Measurements from ENCODE around the gene PIF1. TPM values are rescaled to one million over a fixed set of nuclear protein-coding genes. Genes with fewer than 3 reads are reported as not detected.

The PIF1 gene
- total RNA-seq, 1 experiment from 2014 or later, result 45.8 TPM

DNA sequence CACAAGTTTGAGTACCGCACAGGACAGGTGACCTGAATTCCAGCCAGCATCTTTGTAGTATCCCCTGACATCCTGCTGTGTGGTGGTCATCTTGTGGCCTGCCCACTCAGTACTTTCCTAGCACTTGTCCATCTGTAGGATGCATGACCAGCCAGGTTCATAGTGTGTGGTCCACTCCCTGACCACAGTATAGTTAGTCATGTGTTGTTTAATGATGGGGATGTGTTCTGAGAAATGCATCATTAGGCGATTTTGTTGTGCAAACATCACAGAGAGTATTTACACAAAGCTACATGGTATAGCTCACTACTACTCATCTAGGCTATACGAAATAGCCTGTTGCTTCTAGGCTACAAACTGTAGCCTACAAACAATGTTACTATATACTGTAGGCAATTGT, 33.2 kb downstream of the PIF1 start:
- intact Hi-C loops (cut with micrococcal nuclease; ENCODE audit: unreplicated experiment), result no loop called here
- Mint-ChIP-seq H3K4me1 (ENCODE audit: low read depth, unreplicated experiment) (no peaks in the 10 kb centered on the region), H3K36me3 (ENCODE audit: insufficient read depth, unreplicated experiment) (no peaks in the 10 kb centered on the region), H3K9me3 (ENCODE audit: unreplicated experiment) (no peaks in the 10 kb centered on the region), H3K27ac (ENCODE audit: unreplicated experiment) (no peak overlapping the region), H3K27me3 (ENCODE audit: insufficient read depth, unreplicated experiment) (no peaks in the 10 kb centered on the region), H3K4me3 (ENCODE audit: unreplicated experiment) (no peak overlapping the region)
- Histone ChIP-seq H3K4me3 (ENCODE audit: low read depth, low read length) (no peak overlapping the region), H3K4me1 (no peaks in the 10 kb centered on the region), H3K27me3 (replicated peaks; ENCODE audit: control insufficient read depth, insufficient read depth, low read length) (no peaks in the 10 kb centered on the region), H3K36me3 (ENCODE audit: control insufficient read depth, insufficient read depth, low read length) (no peaks in the 10 kb centered on the region), H3K9me3 (no peaks in the 10 kb centered on the region)
- no TSS peak for BruUV-seq (replicated peaks)
- ChIA-PET CTCF (no interaction called here), POLR2A (no interaction called here)
- no peak for DNase-seq
- TF ChIP-seq CTCF (IDR thresholded peaks at IDR 0.05; ENCODE audit: insufficient read depth in 1 of 2, low read depth in 1 of 2, low read length in 1 of 2, severe bottlenecking in 1 of 2, unreplicated experiment in 1 of 2), result no peak

DNA sequence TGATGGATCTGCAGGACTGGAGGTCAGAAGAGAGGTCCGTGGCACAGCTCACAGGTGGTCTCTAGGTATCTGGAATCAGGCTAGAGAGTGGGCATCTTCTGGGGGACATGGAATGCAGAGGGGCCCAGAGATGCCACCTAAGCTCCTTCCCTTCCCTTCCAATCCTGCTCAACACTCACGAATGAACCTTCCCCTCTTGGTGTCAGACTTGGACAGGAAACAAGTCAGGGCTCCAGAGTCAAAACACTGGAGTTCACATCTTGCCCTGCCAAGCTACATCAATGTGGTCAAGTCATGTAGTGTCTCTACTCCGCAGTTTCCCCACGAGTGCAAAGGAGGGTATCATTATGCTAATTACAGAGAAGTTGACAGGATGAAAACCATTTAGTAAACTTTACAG, 34.0 kb downstream of the PIF1 start:
- Mint-ChIP-seq H3K27me3 (ENCODE audit: insufficient read depth, unreplicated experiment) (no peaks in the 10 kb centered on the region), H3K9me3 (ENCODE audit: unreplicated experiment) (no peaks in the 10 kb centered on the region), H3K4me3 (ENCODE audit: unreplicated experiment) (no peak overlapping the region), H3K4me1 (ENCODE audit: low read depth, unreplicated experiment) (no peaks in the 10 kb centered on the region), H3K36me3 (ENCODE audit: insufficient read depth, unreplicated experiment) (no peaks in the 10 kb centered on the region), H3K27ac (ENCODE audit: unreplicated experiment) (no peak overlapping the region)
- CTCF ChIA-PET, result interaction anchor here (0.6 to 1.1 kb wide), 3 partner anchors 19 to 60 kb away, joined by 3 to 5 read pairs (median 3); no protein-coding TSS in a partner anchor
- H3K36me3 ChIP-seq (ENCODE audit: control insufficient read depth, insufficient read depth, low read length), result no peaks in the 10 kb centered on the region
- H3K9me3 ChIP-seq, result no peaks in the 10 kb centered on the region
- intact Hi-C loops (cut with micrococcal nuclease; ENCODE audit: unreplicated experiment), result no loop called here
- BruUV-seq (replicated peaks), result no TSS peak
- no peak for TF ChIP-seq CTCF (IDR thresholded peaks at IDR 0.05; ENCODE audit: insufficient read depth in 1 of 2, low read depth in 1 of 2, low read length in 1 of 2, severe bottlenecking in 1 of 2, unreplicated experiment in 1 of 2)
- no peak overlapping the region for H3K4me3 ChIP-seq (ENCODE audit: low read depth, low read length)
- no peaks in the 10 kb centered on the region for H3K27me3 ChIP-seq (replicated peaks; ENCODE audit: control insufficient read depth, insufficient read depth, low read length)
- POLR2A ChIA-PET, result no interaction called here
- no peaks in the 10 kb centered on the region for H3K4me1 ChIP-seq
- DNase-seq, result no peak

DNA sequence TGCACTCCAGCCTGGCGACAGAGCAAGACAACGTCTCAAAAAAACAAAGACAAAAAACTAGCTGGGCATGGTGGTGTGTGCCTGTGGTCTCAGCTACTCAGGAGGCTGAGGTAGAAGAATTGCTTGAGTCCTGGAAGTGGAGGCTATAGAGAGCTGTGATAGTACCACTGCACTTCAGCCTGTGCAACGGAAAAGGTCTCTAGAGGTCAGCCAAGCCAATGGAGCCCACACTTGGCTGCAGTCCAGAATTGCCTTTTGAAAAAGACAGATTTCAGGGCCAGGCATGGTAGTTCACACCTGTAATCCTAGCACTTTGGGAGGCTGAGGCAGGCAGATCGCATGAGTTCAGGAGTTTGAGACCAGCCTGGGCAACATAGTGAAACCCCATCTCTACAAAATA, 41.7 kb downstream of the PIF1 start:
- H3K36me3 Mint-ChIP-seq (ENCODE audit: insufficient read depth, unreplicated experiment), result no peaks in the 10 kb centered on the region
- intact Hi-C loops (cut with micrococcal nuclease; ENCODE audit: unreplicated experiment), result no loop called here
- no peak overlapping the region for H3K4me3 Mint-ChIP-seq (ENCODE audit: unreplicated experiment)
- no peaks in the 10 kb centered on the region for H3K4me1 Mint-ChIP-seq (ENCODE audit: low read depth, unreplicated experiment)
- CTCF ChIA-PET, result interaction anchor here (1.2 kb wide), 1 partner anchor 27 kb away, joined by 3 read pairs; no protein-coding TSS in a partner anchor
- no peak for DNase-seq
- no peak overlapping the region for H3K4me3 ChIP-seq (ENCODE audit: low read depth, low read length)
- H3K27me3 Mint-ChIP-seq (ENCODE audit: insufficient read depth, unreplicated experiment), result peaks cover 3% of the 10 kb centered on the region
- H3K9me3 ChIP-seq, result no peaks in the 10 kb centered on the region
- H3K9me3 Mint-ChIP-seq (ENCODE audit: unreplicated experiment), result no peaks in the 10 kb centered on the region
- no peak for TF ChIP-seq CTCF (IDR thresholded peaks at IDR 0.05; ENCODE audit: insufficient read depth in 1 of 2, low read depth in 1 of 2, low read length in 1 of 2, severe bottlenecking in 1 of 2, unreplicated experiment in 1 of 2)
- no peak overlapping the region for H3K27ac Mint-ChIP-seq (ENCODE audit: unreplicated experiment)
- H3K4me1 ChIP-seq, result no peaks in the 10 kb centered on the region
- BruUV-seq (replicated peaks), result no TSS peak
- no peaks in the 10 kb centered on the region for H3K36me3 ChIP-seq (ENCODE audit: control insufficient read depth, insufficient read depth, low read length)
- POLR2A ChIA-PET, result no interaction called here
- no peaks in the 10 kb centered on the region for H3K27me3 ChIP-seq (replicated peaks; ENCODE audit: control insufficient read depth, insufficient read depth, low read length)

All from Caco-2 (cell line).